ENCODE data around the gene KLHL10. TPM values are rescaled to one million over a fixed set of nuclear protein-coding genes. Genes with fewer than 3 reads are reported as not detected.

The KLHL10 gene
- total RNA-seq (0.48 TPM), polyA plus RNA-seq (0.71 TPM)

GRCh38 chr17:41837761-41838538 is at the start of gene KLHL10:
TSS of gene KLHL10 (plus strand) at chr17:41837825. CDS start at chr17:41837933, 108 bp downstream.
- Histone ChIP-seq H3K36me3 (ENCODE audit: insufficient read depth) (no peaks in the 10 kb centered on the region), H3K4me1 (ENCODE audit: insufficient read depth) (no peaks in the 10 kb centered on the region), H3K27ac (ENCODE audit: low read depth) (no peak within 1 kb of the TSS), H3K4me3 (ENCODE audit: low read depth, low read length) (no peak within 1 kb of the TSS)
- WGBS, result 95% methylated on average over 15 of the region's 15 CpGs
- DNase-seq (ENCODE audit: extremely low spot score), result no peak

- H3K27ac ChIP-seq (ENCODE audit: low read depth), result peak overlapping the region; percentile 86
- H3K4me1 ChIP-seq (ENCODE audit: insufficient read depth), result no peaks in the 10 kb centered on the region
- no peaks in the 10 kb centered on the region for H3K36me3 ChIP-seq (ENCODE audit: insufficient read depth)
- DNase-seq (ENCODE audit: extremely low spot score), result no peak
- H3K4me3 ChIP-seq (ENCODE audit: low read depth, low read length), result no peak overlapping the region
- WGBS, result 24% methylated on average over 22 of the region's 22 CpGs
Observed at GRCh38 chr17:41792845-41793783, 44.5 kb upstream of the KLHL10 start.

GRCh38 chr17:41793784-41794539 is 43.7 kb upstream of the KLHL10 start:
- H3K27ac ChIP-seq (ENCODE audit: low read depth), result peak overlapping the region; percentile 78
- H3K4me1 ChIP-seq (ENCODE audit: insufficient read depth), result no peaks in the 10 kb centered on the region
- 55% methylated on average over 14 of the region's 14 CpGs for WGBS
- no peak for DNase-seq (ENCODE audit: extremely low spot score)
- no peak overlapping the region for H3K4me3 ChIP-seq (ENCODE audit: low read depth, low read length)
- H3K36me3 ChIP-seq (ENCODE audit: insufficient read depth), result no peaks in the 10 kb centered on the region

- DNase-seq (ENCODE audit: extremely low spot score), result no peak
- Histone ChIP-seq H3K4me1 (ENCODE audit: insufficient read depth) (no peaks in the 10 kb centered on the region), H3K27ac (ENCODE audit: low read depth) (no peak overlapping the region), H3K4me3 (ENCODE audit: low read depth, low read length) (no peak overlapping the region), H3K36me3 (ENCODE audit: insufficient read depth) (no peaks in the 10 kb centered on the region)
- WGBS, result 95% methylated on average over 5 of the region's 5 CpGs
Observed at GRCh38 chr17:41794540-41794975, 43.1 kb upstream of the KLHL10 start.

- H3K4me1 ChIP-seq (ENCODE audit: insufficient read depth), result no peaks in the 10 kb centered on the region
- H3K4me3 ChIP-seq (ENCODE audit: low read depth, low read length), result no peak overlapping the region
- no peaks in the 10 kb centered on the region for H3K36me3 ChIP-seq (ENCODE audit: insufficient read depth)
- DNase-seq (ENCODE audit: extremely low spot score), result no peak
- peak overlapping the region; percentile 14 for H3K27ac ChIP-seq (ENCODE audit: low read depth)
- WGBS, result 86% methylated on average over 10 of the region's 10 CpGs
Observed at GRCh38 chr17:41796121-41796895, 41.3 kb upstream of the KLHL10 start.

- Histone ChIP-seq H3K4me1 (ENCODE audit: insufficient read depth) (no peaks in the 10 kb centered on the region), H3K36me3 (ENCODE audit: insufficient read depth) (no peaks in the 10 kb centered on the region), H3K27ac (ENCODE audit: low read depth) (no peak overlapping the region), H3K4me3 (ENCODE audit: low read depth, low read length) (no peak overlapping the region)
- DNase-seq (ENCODE audit: extremely low spot score), result no peak
- 82% methylated on average over 3 of the region's 3 CpGs for WGBS
Observed at GRCh38 chr17:41797377-41797776, 40.2 kb upstream of the KLHL10 start.

GRCh38 chr17:41799366-41799765 is 38.3 kb upstream of the KLHL10 start:
- Histone ChIP-seq H3K27ac (ENCODE audit: low read depth) (peak overlapping the region; percentile 26), H3K4me1 (ENCODE audit: insufficient read depth) (no peaks in the 10 kb centered on the region), H3K4me3 (ENCODE audit: low read depth, low read length) (no peak overlapping the region), H3K36me3 (ENCODE audit: insufficient read depth) (no peaks in the 10 kb centered on the region)
- WGBS, result 86% methylated on average over 8 of the region's 8 CpGs
- DNase-seq (ENCODE audit: extremely low spot score), result no peak

GRCh38 chr17:41800601-41801373 is 36.8 kb upstream of the KLHL10 start:
- peak; percentile 86 for DNase-seq (ENCODE audit: extremely low spot score)
- H3K4me1 ChIP-seq (ENCODE audit: insufficient read depth), result no peaks in the 10 kb centered on the region
- no peak overlapping the region for H3K4me3 ChIP-seq (ENCODE audit: low read depth, low read length)
- no peak overlapping the region for H3K27ac ChIP-seq (ENCODE audit: low read depth)
- WGBS, result 28% methylated on average over 18 of the region's 18 CpGs
- no peaks in the 10 kb centered on the region for H3K36me3 ChIP-seq (ENCODE audit: insufficient read depth)

GRCh38 chr17:41801374-41802271 is 36.0 kb upstream of the KLHL10 start:
- Histone ChIP-seq H3K4me1 (ENCODE audit: insufficient read depth) (no peaks in the 10 kb centered on the region), H3K4me3 (ENCODE audit: low read depth, low read length) (no peak overlapping the region), H3K27ac (ENCODE audit: low read depth) (no peak overlapping the region), H3K36me3 (ENCODE audit: insufficient read depth) (no peaks in the 10 kb centered on the region)
- no peak for DNase-seq (ENCODE audit: extremely low spot score)
- WGBS, result 12% methylated on average over 14 of the region's 14 CpGs

- 69% methylated on average over 24 of the region's 24 CpGs for WGBS
- H3K27ac ChIP-seq (ENCODE audit: low read depth), result no peak overlapping the region
- H3K4me1 ChIP-seq (ENCODE audit: insufficient read depth), result no peaks in the 10 kb centered on the region
- H3K36me3 ChIP-seq (ENCODE audit: insufficient read depth), result no peaks in the 10 kb centered on the region
- DNase-seq (ENCODE audit: extremely low spot score), result no peak
- no peak overlapping the region for H3K4me3 ChIP-seq (ENCODE audit: low read depth, low read length)
Observed at GRCh38 chr17:41803049-41804020, 34.3 kb upstream of the KLHL10 start.
